ENCODE results near the gene KLHL21.

DNA sequence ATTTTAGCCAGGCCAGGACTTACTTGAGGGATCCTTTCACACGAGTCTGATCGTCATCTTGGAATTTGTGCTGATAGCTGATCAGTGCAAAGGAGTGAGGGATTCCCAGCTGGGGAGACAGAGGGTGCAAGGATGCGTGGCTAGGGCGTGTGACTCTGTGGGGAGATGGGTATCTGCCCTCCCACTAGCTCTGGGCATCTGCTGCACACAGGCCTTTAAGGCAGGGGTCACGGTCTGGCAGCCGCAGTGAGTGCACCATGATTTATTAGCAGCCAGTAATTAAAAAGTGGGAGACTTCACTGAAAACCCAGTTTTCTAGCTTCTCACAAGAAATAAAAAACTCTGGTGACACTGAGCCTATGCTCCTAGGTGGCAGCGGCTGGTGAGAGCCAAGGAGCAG lies 42.3 kb upstream of the KLHL21 start:
- TF ChIP-seq CTCF (IDR thresholded peaks at IDR 0.05; ENCODE audit: insufficient read depth, low read depth, low read length): no peak
- TF ChIP-seq EZH2 (IDR thresholded peaks at IDR 0.05; ENCODE audit: insufficient read depth, low read length): no peak

Measured in astrocyte (in vitro differentiated cells and primary cell).